HepG2 (cell line): ENCODE measurements around the gene PLXNB2. TPM values are rescaled to one million over a fixed set of nuclear protein-coding genes. Genes with fewer than 3 reads are reported as not detected.
A peak's percentile ranks its signal among the peaks of the same experiment; 100 is the strongest.

Experiments
- CBX2 ChIP-seq, 2 experiments: fragments of 200-600 bp in 1 of 2; sonication (generic); formaldehyde crosslinking in 1 of 2; IDR thresholded peaks; 2 replicates each; pipeline versions ENCODE4 v1.7.0 to v1.8.1; 2018 to 2022; ENCODE audit warnings: low read depth in 2 of 2, low read length in 1 of 2, mild to moderate bottlenecking in 1 of 2, missing genetic modification reagents in 1 of 2
- ELF1 ChIP-seq: sonication (generic); formaldehyde crosslinking; IDR thresholded peaks from 2 replicates; pipeline ENCODE4 v1.4.0; 2020; ENCODE audit warnings: missing genetic modification reagents
- HOXD1 ChIP-seq: sonication (generic); formaldehyde crosslinking; IDR thresholded peaks from 2 replicates; pipeline ENCODE4 v1.5.0; 2020; ENCODE audit warnings: missing genetic modification reagents
- JDP2 ChIP-seq: sonication (generic); formaldehyde crosslinking; IDR thresholded peaks from 2 replicates; pipeline ENCODE4 v1.8.1; 2022; ENCODE audit warnings: missing genetic modification reagents, borderline replicate concordance
- JUNB ChIP-seq: sonication (generic); formaldehyde crosslinking; IDR thresholded peaks from 2 replicates; pipeline ENCODE4 v1.8.0; 2022; ENCODE audit warnings: missing genetic modification reagents, mild to moderate bottlenecking, borderline replicate concordance
- KLF12 ChIP-seq: sonication (generic); formaldehyde crosslinking; IDR thresholded peaks from 2 replicates; pipeline ENCODE4 v1.4.0; 2020; ENCODE audit warnings: missing genetic modification reagents, borderline replicate concordance
- NFYC ChIP-seq: IDR thresholded peaks from 2 replicates; pipeline ENCODE4 v1.6.1; 2016; ENCODE audit warnings: missing genetic modification reagents, missing compliant biosample characterization
- POLR2AphosphoS5 ChIP-seq: IDR thresholded peaks from 2 replicates; pipeline ENCODE4 v1.6.1; 2012; ENCODE audit warnings: low read depth, low read length
- RARA ChIP-seq: IDR thresholded peaks from 2 replicates; pipeline ENCODE4 v1.6.1; 2016; ENCODE audit warnings: missing genetic modification reagents, missing compliant biosample characterization
- ZBTB7A ChIP-seq: sonication (generic); formaldehyde crosslinking; IDR thresholded peaks from 2 replicates; pipeline ENCODE4 v1.8.0; 2022; ENCODE audit warnings: mild to moderate bottlenecking, missing genetic modification reagents
- ZNF235 ChIP-seq: sonication (generic); formaldehyde crosslinking; IDR thresholded peaks from 2 replicates; pipeline ENCODE4 v1.8.1; 2023; ENCODE audit warnings: mild to moderate bottlenecking, missing genetic modification reagents, borderline replicate concordance
- ZNF333 ChIP-seq: sonication (generic); formaldehyde crosslinking; IDR thresholded peaks from 2 replicates; pipeline ENCODE4 v1.4.0; 2020; ENCODE audit warnings: mild to moderate bottlenecking, missing genetic modification reagents, borderline replicate concordance
- ZNF451 ChIP-seq: sonication (generic); formaldehyde crosslinking; IDR thresholded peaks from 2 replicates; pipeline ENCODE4 v1.5.0; 2020; ENCODE audit warnings: mild to moderate bottlenecking, missing genetic modification reagents
- ZNF547 ChIP-seq: sonication (generic); formaldehyde crosslinking; IDR thresholded peaks from 2 replicates; pipeline ENCODE4 v1.5.1; 2020; ENCODE audit warnings: mild to moderate bottlenecking, missing genetic modification reagents
- ZNF788 ChIP-seq: sonication (generic); formaldehyde crosslinking; IDR thresholded peaks from 2 replicates; pipeline ENCODE4 v1.5.0; 2020; ENCODE audit warnings: mild to moderate bottlenecking, missing genetic modification reagents, borderline replicate concordance
- ZNF83 ChIP-seq: sonication (generic); formaldehyde crosslinking; IDR thresholded peaks from 2 replicates; pipeline ENCODE4 v1.4.0; 2020; ENCODE audit warnings: missing genetic modification reagents, mild to moderate bottlenecking, borderline replicate concordance
- ZNF879 ChIP-seq: sonication (generic); formaldehyde crosslinking; IDR thresholded peaks from 2 replicates; pipeline ENCODE4 v1.8.1; 2023; ENCODE audit warnings: missing genetic modification reagents
- ZSCAN30 ChIP-seq: sonication (generic); formaldehyde crosslinking; IDR thresholded peaks from 2 replicates; pipeline ENCODE4 v1.5.0; 2020; ENCODE audit warnings: mild to moderate bottlenecking, missing genetic modification reagents
- polyA plus RNA-seq, 8 experiments: library from polyadenylated mRNA; depleted of rRNA in 3 of 8; stranded (reverse) in 7 of 8; unstranded in 1 of 8; fragments of >200 nt; fragmentation: Illumina TruSeq in 4 of 8; extraction: Trizol in 4 of 8; gene quantifications; 2 replicates each; pipeline versions ENCODE4 v1.2.1 to v1.2.3, GENCODE V29; 2011 to 2016; ENCODE audit warnings: low read depth in 4 of 8, missing spikeins in 1 of 8, mixed read lengths in 1 of 8; ENCODE audit not compliant: insufficient read depth in 1 of 8
- total RNA-seq, 5 experiments: library from RNA; depleted of rRNA; stranded (reverse); fragments of >200 nt; fragmentation: Illumina TruSeq; extraction: Trizol; gene quantifications; 2 replicates each; pipeline ENCODE4 v1.2.3, GENCODE V29; 2016; ENCODE audit warnings: low read depth in 1 of 5
- TF ChIP-seq, protein P1 (sequence below): sonication (generic); formaldehyde crosslinking; IDR thresholded peaks from 2 replicates; pipeline ENCODE4 v1.4.0; 2020; ENCODE audit warnings: missing genetic modification reagents
- TF ChIP-seq, protein P2 (sequence below): fragments of 450-650 bp; IDR thresholded peaks from 2 replicates; pipeline ENCODE4 v1.6.1; 2017
- TF ChIP-seq, protein P3 (sequence below): sonication (generic); formaldehyde crosslinking; IDR thresholded peaks from 2 replicates; pipeline ENCODE4 v1.4.0; 2020; ENCODE audit warnings: mild to moderate bottlenecking, missing genetic modification reagents
- TF ChIP-seq, protein P4 (sequence below): sonication (generic); formaldehyde crosslinking; IDR thresholded peaks from 2 replicates; pipeline ENCODE4 v1.9.0; 2021; ENCODE audit warnings: missing genetic modification reagents, borderline replicate concordance
- TF ChIP-seq, protein P5 (sequence below): IDR thresholded peaks from 2 replicates; pipeline ENCODE4 v1.6.1; 2016; ENCODE audit warnings: low read depth, borderline replicate concordance

Gene PLXNB2
- total and polyA plus RNA-seq, 2 of the 13 experiments (the other 11 are each of a cell fraction or from before 2014, with no cell fraction given) = 32.6 to 68.9 TPM

DNA sequence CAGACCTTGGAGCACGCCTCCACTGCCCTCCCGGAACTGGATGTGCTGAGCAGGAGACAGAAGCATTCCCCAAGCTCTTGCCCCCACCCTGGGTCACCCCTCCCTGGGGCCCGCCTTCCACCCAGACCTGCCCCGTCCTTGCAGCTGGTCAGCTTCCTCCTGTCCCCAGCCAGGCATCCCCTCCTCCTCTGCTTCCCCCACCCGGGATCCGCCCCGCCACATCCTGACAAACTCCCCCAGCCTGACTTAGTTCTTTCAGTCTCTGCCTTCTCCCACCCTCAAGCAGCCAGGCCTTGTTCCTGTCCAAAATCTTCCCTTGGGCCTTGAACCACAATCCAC is 1.1 kb upstream of the PLXNB2 start (continued):
- TF ChIP-seq, protein P1, sequence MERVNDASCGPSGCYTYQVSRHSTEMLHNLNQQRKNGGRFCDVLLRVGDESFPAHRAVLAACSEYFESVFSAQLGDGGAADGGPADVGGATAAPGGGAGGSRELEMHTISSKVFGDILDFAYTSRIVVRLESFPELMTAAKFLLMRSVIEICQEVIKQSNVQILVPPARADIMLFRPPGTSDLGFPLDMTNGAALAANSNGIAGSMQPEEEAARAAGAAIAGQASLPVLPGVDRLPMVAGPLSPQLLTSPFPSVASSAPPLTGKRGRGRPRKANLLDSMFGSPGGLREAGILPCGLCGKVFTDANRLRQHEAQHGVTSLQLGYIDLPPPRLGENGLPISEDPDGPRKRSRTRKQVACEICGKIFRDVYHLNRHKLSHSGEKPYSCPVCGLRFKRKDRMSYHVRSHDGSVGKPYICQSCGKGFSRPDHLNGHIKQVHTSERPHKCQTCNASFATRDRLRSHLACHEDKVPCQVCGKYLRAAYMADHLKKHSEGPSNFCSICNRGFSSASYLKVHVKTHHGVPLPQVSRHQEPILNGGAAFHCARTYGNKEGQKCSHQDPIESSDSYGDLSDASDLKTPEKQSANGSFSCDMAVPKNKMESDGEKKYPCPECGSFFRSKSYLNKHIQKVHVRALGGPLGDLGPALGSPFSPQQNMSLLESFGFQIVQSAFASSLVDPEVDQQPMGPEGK (CRISPR knock-in tag) = peak; percentile 96
- TF ChIP-seq ZNF879 (CRISPR knock-in tag) = no peak
- TF ChIP-seq KLF12 = no peak
- no peak for TF ChIP-seq ZNF83 (CRISPR knock-in tag)
- no peak for TF ChIP-seq ELF1 (CRISPR knock-in tag)
- no peak for TF ChIP-seq ZNF333
- no peak for TF ChIP-seq ZNF235 (CRISPR knock-in tag)
- no peak for TF ChIP-seq HOXD1 (CRISPR knock-in tag)
- TF ChIP-seq CBX2 (IDR thresholded peaks at IDR 0.05; ENCODE audit: low read depth, low read length) = no peak
- no peak for TF ChIP-seq CBX2 (CRISPR knock-in tag; IDR thresholded peaks at IDR 0.05; ENCODE audit: low read depth)
- 0 out of 2 replicates have a peak, but pooled peaks have one; percentile 14 for TF ChIP-seq ZNF788 (CRISPR knock-in tag)
- TF ChIP-seq ZSCAN30 (CRISPR knock-in tag) = no peak
- TF ChIP-seq, protein P2, sequence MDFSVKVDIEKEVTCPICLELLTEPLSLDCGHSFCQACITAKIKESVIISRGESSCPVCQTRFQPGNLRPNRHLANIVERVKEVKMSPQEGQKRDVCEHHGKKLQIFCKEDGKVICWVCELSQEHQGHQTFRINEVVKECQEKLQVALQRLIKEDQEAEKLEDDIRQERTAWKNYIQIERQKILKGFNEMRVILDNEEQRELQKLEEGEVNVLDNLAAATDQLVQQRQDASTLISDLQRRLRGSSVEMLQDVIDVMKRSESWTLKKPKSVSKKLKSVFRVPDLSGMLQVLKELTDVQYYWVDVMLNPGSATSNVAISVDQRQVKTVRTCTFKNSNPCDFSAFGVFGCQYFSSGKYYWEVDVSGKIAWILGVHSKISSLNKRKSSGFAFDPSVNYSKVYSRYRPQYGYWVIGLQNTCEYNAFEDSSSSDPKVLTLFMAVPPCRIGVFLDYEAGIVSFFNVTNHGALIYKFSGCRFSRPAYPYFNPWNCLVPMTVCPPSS = no peak
- TF ChIP-seq RARA (CRISPR knock-in tag) = peak; percentile 26; the same call in 1 of the 2 replicates
- TF ChIP-seq POLR2AphosphoS5 = 0 out of 2 replicates have a peak, but pooled peaks have one; percentile 24
- TF ChIP-seq ZNF451 (CRISPR knock-in tag) = no peak
- no peak for TF ChIP-seq NFYC (CRISPR knock-in tag)
- TF ChIP-seq, protein P3, sequence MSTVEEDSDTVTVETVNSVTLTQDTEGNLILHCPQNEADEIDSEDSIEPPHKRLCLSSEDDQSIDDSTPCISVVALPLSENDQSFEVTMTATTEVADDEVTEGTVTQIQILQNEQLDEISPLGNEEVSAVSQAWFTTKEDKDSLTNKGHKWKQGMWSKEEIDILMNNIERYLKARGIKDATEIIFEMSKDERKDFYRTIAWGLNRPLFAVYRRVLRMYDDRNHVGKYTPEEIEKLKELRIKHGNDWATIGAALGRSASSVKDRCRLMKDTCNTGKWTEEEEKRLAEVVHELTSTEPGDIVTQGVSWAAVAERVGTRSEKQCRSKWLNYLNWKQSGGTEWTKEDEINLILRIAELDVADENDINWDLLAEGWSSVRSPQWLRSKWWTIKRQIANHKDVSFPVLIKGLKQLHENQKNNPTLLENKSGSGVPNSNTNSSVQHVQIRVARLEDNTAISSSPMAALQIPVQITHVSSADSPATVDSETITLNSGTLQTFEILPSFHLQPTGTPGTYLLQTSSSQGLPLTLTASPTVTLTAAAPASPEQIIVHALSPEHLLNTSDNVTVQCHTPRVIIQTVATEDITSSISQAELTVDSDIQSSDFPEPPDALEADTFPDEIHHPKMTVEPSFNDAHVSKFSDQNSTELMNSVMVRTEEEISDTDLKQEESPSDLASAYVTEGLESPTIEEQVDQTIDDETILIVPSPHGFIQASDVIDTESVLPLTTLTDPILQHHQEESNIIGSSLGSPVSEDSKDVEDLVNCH (CRISPR knock-in tag) = no peak
- no peak for TF ChIP-seq ZBTB7A (CRISPR knock-in tag)
- TF ChIP-seq, protein P4, sequence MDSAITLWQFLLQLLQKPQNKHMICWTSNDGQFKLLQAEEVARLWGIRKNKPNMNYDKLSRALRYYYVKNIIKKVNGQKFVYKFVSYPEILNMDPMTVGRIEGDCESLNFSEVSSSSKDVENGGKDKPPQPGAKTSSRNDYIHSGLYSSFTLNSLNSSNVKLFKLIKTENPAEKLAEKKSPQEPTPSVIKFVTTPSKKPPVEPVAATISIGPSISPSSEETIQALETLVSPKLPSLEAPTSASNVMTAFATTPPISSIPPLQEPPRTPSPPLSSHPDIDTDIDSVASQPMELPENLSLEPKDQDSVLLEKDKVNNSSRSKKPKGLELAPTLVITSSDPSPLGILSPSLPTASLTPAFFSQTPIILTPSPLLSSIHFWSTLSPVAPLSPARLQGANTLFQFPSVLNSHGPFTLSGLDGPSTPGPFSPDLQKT (CRISPR knock-in tag) = no peak
- TF ChIP-seq JDP2 (CRISPR knock-in tag) = no peak
- TF ChIP-seq, protein P5, sequence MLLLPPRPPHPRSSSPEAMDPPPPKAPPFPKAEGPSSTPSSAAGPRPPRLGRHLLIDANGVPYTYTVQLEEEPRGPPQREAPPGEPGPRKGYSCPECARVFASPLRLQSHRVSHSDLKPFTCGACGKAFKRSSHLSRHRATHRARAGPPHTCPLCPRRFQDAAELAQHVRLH (CRISPR knock-in tag) = 0 out of 2 replicates have a peak, but pooled peaks have one; percentile 28
- no peak for TF ChIP-seq JUNB
- TF ChIP-seq ZNF547 = no peak
